ENCODE measurements around the gene GCGR.

The GCGR gene

DNA sequence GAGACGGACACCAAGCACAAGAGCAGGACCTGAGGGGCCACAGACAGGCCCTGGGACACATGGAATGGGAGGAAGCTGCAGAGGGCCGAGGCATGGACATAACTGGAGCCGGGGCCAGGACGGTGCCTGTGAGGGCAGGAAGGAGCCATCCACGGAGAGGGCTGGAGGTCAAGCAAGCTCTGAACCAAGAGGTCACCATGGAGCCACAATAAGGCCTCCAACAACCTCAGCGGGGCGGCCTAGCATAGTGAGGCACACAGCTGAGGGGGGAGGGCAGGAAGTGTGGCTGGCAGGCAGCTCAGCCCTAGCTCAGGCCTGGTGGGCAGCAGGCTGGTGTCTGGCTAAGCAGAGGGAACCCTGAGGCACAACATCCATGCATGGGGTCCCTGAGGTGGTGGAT lies 24.7 kb downstream of the GCGR start:
- no peak for TF ChIP-seq CTCF (IDR thresholded peaks at IDR 0.05; ENCODE audit: low read depth, low read length)
- H3K4me3 ChIP-seq (ENCODE audit: low read depth, low read length) = no peak overlapping the region

DNA sequence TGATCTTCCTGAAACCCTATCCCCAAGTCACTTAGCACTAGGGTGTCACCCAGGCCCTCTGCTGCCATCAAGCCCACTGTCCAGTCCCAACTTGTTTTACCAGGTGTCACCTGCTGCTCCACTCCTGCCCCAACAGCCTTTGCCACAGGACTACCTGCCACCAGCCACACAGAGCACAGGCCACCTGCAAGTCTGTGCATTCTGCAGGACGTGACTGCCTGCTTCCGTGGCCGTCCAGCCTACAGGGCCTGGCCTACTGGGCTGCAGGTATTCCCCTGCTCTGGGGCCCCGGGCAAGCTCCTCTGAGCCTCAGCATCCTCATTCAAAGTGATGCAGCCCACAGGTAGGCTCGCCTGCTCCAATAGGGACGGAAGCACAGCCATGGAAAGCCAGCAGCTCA lies 25.9 kb downstream of the GCGR start:
- H3K4me3 ChIP-seq (ENCODE audit: low read depth, low read length) = no peak overlapping the region

DNA sequence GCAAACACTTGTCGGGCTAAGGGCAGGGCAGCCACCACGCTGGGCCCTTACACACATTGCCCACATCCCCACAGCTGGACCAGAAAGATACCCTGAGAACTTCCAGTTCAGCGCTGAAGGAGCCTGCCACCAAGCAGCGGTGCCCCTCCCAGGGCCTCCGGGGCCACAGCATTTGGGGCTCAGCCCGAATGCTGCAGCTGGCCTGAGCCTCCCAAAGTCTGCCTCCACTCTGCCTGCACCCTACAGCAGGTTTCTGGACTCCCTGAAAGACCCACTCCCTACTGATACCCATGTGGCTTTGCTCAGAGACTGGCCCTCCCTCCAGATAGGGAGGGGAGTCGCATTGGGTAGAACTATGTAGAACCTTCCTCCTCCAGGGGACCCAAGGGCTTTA lies 27.6 kb downstream of the GCGR start:
- H3K4me3 ChIP-seq (ENCODE audit: low read depth, low read length) = peak overlapping the region; percentile 81
- TF ChIP-seq CTCF (IDR thresholded peaks at IDR 0.05; ENCODE audit: low read depth, low read length) = no peak

More for the DNA sequence above, 25.9 kb downstream of the GCGR start:
- TF ChIP-seq CTCF (IDR thresholded peaks at IDR 0.05; ENCODE audit: low read depth, low read length) = no peak

DNA sequence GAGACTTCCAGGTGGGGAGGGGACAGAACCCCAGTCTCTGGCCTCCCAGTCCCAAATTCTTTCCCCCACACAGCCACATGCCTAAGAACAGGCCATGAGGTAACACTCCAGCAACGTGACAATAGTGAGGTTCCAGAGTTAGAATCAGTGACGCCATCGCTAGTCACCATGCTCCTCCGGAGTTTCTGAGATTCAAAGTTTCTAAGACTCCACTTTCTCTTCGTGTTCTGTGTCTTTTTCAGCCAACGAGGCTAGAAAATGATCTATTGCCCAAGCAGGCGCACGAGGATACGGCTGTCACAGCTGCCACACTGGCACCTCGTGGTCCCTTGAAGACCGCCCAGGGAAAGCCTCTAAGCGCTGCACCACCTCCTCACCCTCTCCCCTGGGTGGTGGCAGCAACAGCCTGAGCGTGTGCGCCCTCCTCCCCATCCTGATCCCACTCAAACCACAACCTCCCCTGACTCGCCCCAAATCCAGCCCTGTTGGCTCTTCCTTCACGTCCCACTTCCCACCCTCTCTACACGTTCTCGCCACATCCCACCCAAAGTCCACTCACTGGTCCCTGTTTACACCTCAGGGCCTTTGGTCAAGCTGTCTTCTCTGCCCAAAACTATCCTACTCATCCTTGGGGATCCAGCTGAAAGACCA lies 28.1 kb downstream of the GCGR start:
- H3K4me3 ChIP-seq (ENCODE audit: low read depth, low read length) = peak overlapping the region; percentile 81
- TF ChIP-seq CTCF (IDR thresholded peaks at IDR 0.05; ENCODE audit: low read depth, low read length) = no peak

GRCh38 chr17:81832608-81833159 lies 28.7 kb downstream of the GCGR start:
- no peak for TF ChIP-seq CTCF (IDR thresholded peaks at IDR 0.05; ENCODE audit: low read depth, low read length)
- peak overlapping the region; percentile 81 for H3K4me3 ChIP-seq (ENCODE audit: low read depth, low read length)

GRCh38 chr17:81833160-81833920 lies 29.4 kb downstream of the GCGR start, which contains the start of gene MCRIP1:
MCRIP1 (minus strand) TSS chr17:81833291; CDS start chr17:81824506, 8,785 bp downstream.
- no peak for TF ChIP-seq CTCF (IDR thresholded peaks at IDR 0.05; ENCODE audit: low read depth, low read length)
- H3K4me3 ChIP-seq (ENCODE audit: low read depth, low read length) = peak within 1 kb of the TSS; percentile 81
